HCT116 (cell line): ENCODE data around the gene CELSR3. TPM values are rescaled to one million over a fixed set of nuclear protein-coding genes. Genes with fewer than 3 reads are reported as not detected.

Source experiments
- ATAC-seq: fragments of 200-7000 bp; cut with Tn5 transposase; 2 replicates; pipeline ENCODE4 v1.9.1; 2020; ENCODE audit warnings: mild to moderate bottlenecking, moderate library complexity
- BruUV-seq: library from RNA; stranded (reverse); fragments of 400-500 nt; replicated peaks from 2 replicates; lab custom pipeline; 2021; lab: Mats Ljungman, UMichigan
- CTCF ChIA-PET: fragments of 300-600 bp; sonication (Branson Sonifier 250); formaldehyde crosslinking; loops from one replicate; lab custom pipeline; 2021; ENCODE audit warnings: antibody characterized with exemption; lab: Charles Lee
- POLR2A ChIA-PET: fragments of 300-600, 350-600 bp; sonication (Branson Sonifier 250); formaldehyde crosslinking; loops from one replicate; lab custom pipeline; 2021; ENCODE audit warnings: antibody characterized with exemption; lab: Charles Lee
- RAD21 ChIA-PET, 2 experiments: fragments of 300-600 bp; sonication (Branson Sonifier 250); formaldehyde crosslinking; loops; one replicate each; lab custom pipeline; 2023; ENCODE audit warnings: low total read pairs in 2 of 2; ENCODE audit not compliant: uncharacterized antibody in 2 of 2, unreplicated experiment in 2 of 2, low non-redundant PET in 1 of 2; lab: Charles Lee
- DNase-seq: peaks from one replicate; pipeline ENCODE4 v3.0.0-alpha.2; 2010; ENCODE audit warnings: low read depth, low spot score
- H2AFZ ChIP-seq: fragments of 200-600 bp; shearing (Covaris generic), sonication (generic); 2 replicates; pipeline ENCODE4 v1.6.1; 2017; ENCODE audit warnings: low read depth, mixed run types, mixed read lengths, antibody characterized with exemption, low read length; ENCODE audit not compliant: poor library complexity, severe bottlenecking
- H3K27ac ChIP-seq: 2 replicates; pipeline ENCODE4 v1.5.1; 2012; ENCODE audit warnings: low read depth, low read length
- H3K27me3 ChIP-seq: fragments of 200-600 bp; sonication (generic); 2 replicates; pipeline ENCODE4 v1.6.1; 2016; ENCODE audit warnings: mixed run types, low read length, mixed read lengths; ENCODE audit not compliant: insufficient read depth
- H3K36me3 ChIP-seq, 2 experiments: fragments of 200-500 bp in 1 of 2; fragments of 200-600 bp in 1 of 2; sonication (Bioruptor generic) in 1 of 2; sonication (generic) in 1 of 2; 2 replicates each; pipeline versions ENCODE4 v1.5.1 to v1.6.1; 2014 to 2016; ENCODE audit warnings: low read length in 2 of 2, inconsistent platforms in 1 of 2, mixed read lengths in 1 of 2, mixed run types in 1 of 2; ENCODE audit not compliant: insufficient read depth in 2 of 2, control insufficient read depth in 1 of 2
- H3K4me1 ChIP-seq, 2 experiments: fragments of 200-600 bp in 1 of 2; sonication (generic) in 1 of 2; 2 replicates each; pipeline versions ENCODE4 v1.5.1 to v1.6.1; 2012 to 2017; ENCODE audit warnings: low read length in 2 of 2, inconsistent platforms in 1 of 2, mild to moderate bottlenecking in 1 of 2, mixed read lengths in 1 of 2, mixed run types in 1 of 2, moderate library complexity in 1 of 2; ENCODE audit not compliant: insufficient read depth in 2 of 2, control insufficient read depth in 1 of 2
- H3K4me2 ChIP-seq: fragments of 200-600 bp; sonication (generic); 2 replicates; pipeline ENCODE4 v1.6.1; 2017; ENCODE audit warnings: mixed run types, low read length, mixed read lengths
- H3K4me3 ChIP-seq, 2 experiments: fragments of 200-600 bp in 1 of 2; sonication (generic) in 1 of 2; replicated peaks in 1 of 2; 2 replicates each; pipeline ENCODE4 v1.5.1; 2011 to 2016; ENCODE audit warnings: low read length in 2 of 2, control low read depth in 1 of 2, low read depth in 1 of 2, mild to moderate bottlenecking in 1 of 2, mixed read lengths in 1 of 2, mixed run types in 1 of 2
- H3K79me2 ChIP-seq: fragments of 200-600 bp; sonication (generic); 2 replicates; pipeline ENCODE4 v1.6.1; 2017; ENCODE audit warnings: mild to moderate bottlenecking, mixed run types, low read length, moderate library complexity, mixed read lengths; ENCODE audit not compliant: insufficient read depth
- H3K9ac ChIP-seq: fragments of 200-600 bp; sonication (generic); 2 replicates; pipeline ENCODE4 v1.6.1; 2016; ENCODE audit warnings: low read length, mixed read lengths
- H3K9me2 ChIP-seq: fragments of 200-600 bp; sonication (generic), shearing (Covaris generic); 2 replicates; pipeline ENCODE4 v1.6.1; 2017; ENCODE audit warnings: mixed run types, mild to moderate bottlenecking, moderate library complexity; ENCODE audit not compliant: insufficient read depth
- H3K9me3 ChIP-seq, 2 experiments: fragments of 200-500 bp in 1 of 2; fragments of 200-600 bp in 1 of 2; sonication (Bioruptor generic) in 1 of 2; sonication (generic) in 1 of 2; 2 replicates each; pipeline ENCODE4 v1.6.1; 2014 to 2017; ENCODE audit warnings: low read length in 2 of 2, mixed read lengths in 2 of 2, inconsistent platforms in 1 of 2, low read depth in 1 of 2, mild to moderate bottlenecking in 1 of 2, mixed run types in 1 of 2, moderate library complexity in 1 of 2; ENCODE audit not compliant: control insufficient read depth in 1 of 2, insufficient read depth in 1 of 2
- H4K20me1 ChIP-seq: fragments of 200-600 bp; sonication (generic), shearing (Covaris generic); 2 replicates; pipeline ENCODE4 v1.6.1; 2017; ENCODE audit warnings: mixed run types, mild to moderate bottlenecking, moderate library complexity; ENCODE audit not compliant: insufficient read depth
- CTCF ChIP-seq, 3 experiments: fragments of 200-600 bp in 1 of 3; sonication (generic) in 1 of 3; IDR thresholded peaks in 2 of 3; conservative IDR thresholded peaks in 1 of 3; 2 replicates each; pipeline ENCODE4 v1.5.1; 2012 to 2017; ENCODE audit warnings: low read depth in 2 of 3, low read length in 2 of 3, antibody characterized with exemption in 1 of 3, borderline replicate concordance in 1 of 3, control low read depth in 1 of 3, mild to moderate bottlenecking in 1 of 3, mixed read lengths in 1 of 3, mixed run types in 1 of 3, moderate library complexity in 1 of 3; ENCODE audit not compliant: insufficient read depth in 1 of 3
- FOSL1 ChIP-seq: IDR thresholded peaks from 2 replicates; pipeline ENCODE4 v1.6.1; 2012; ENCODE audit warnings: low read depth
- RAD21 ChIP-seq: IDR thresholded peaks from 2 replicates; pipeline ENCODE4 v1.6.1; 2012; ENCODE audit warnings: low read depth, mild to moderate bottlenecking
- TCF7L2 ChIP-seq: IDR thresholded peaks from 2 replicates; pipeline ENCODE4 v1.7.0; 2011; ENCODE audit warnings: borderline replicate concordance, inconsistent platforms; ENCODE audit not compliant: insufficient read depth, insufficient read length; ENCODE audit errors: extremely low read depth
- ZFX ChIP-seq: fragments of 450-650 bp; IDR thresholded peaks from 2 replicates; pipeline ENCODE4 v1.6.1; 2017
- ZNF274 ChIP-seq: fragments of 200-500 bp; sonication (Bioruptor generic); IDR thresholded peaks from 2 replicates; pipeline ENCODE4 v1.6.1; 2014; ENCODE audit warnings: mild to moderate bottlenecking, low read depth, low read length, inconsistent platforms
- intact Hi-C: fragments of 100-400 bp; cut with micrococcal nuclease; formaldehyde crosslinking; loops from 2 replicates; pipeline ENCODE4 v1.10.0; 2022
- total RNA-seq: library from RNA; stranded (reverse); gene quantifications from one replicate; pipeline ENCODE4 v1.2.1, GENCODE V29; 2021; ENCODE audit not compliant: unreplicated experiment

Gene CELSR3
- total RNA-seq, 1 experiment from 2014 or later: 7.8 TPM

GRCh38 chr3:48656061-48656840 is 6.4 kb downstream of the CELSR3 start:
- intact Hi-C loops: loop anchor here (1.0 kb wide), 1 partner anchor 21 kb away; the partner anchor contains the start of gene SLC26A6
- ChIA-PET CTCF (no interaction called here), POLR2A (no interaction called here), RAD21 (no interaction called here)
- Histone ChIP-seq H3K4me3 (peak overlapping the region; percentile 17 to 37; a peak in 2 of 4 replicates), H3K27me3 (no peaks in the 10 kb centered on the region), H3K79me2 (no peaks in the 10 kb centered on the region), H3K4me1 (peaks cover 0 to 8% of the 10 kb centered on the region in 2 experiments; a peak in 3 of 4 replicates), H3K9me3 (peaks cover 0 to 6% of the 10 kb centered on the region in 2 experiments; a peak in 1 of 4 replicates), H3K9me2 (no peaks in the 10 kb centered on the region), H3K36me3 (no peaks in the 10 kb centered on the region), H4K20me1 (no peaks in the 10 kb centered on the region), H3K9ac (peak overlapping the region; percentile 24; the same call in 1 of the 2 replicates), H2AFZ (no peak overlapping the region), H3K27ac (peak overlapping the region; percentile 58; the same call in 1 of the 2 replicates), H3K4me2 (peak overlapping the region; percentile 66)
- no peak for TF ChIP-seq RAD21
- TF ChIP-seq ZFX: no peak
- TF ChIP-seq TCF7L2: no peak
- peak in 2 of 3 experiments; percentile 40 to 50; a peak in 4 of 6 replicates for TF ChIP-seq CTCF (IDR thresholded peaks at IDR 0.05 in 2 of 3, conservative IDR thresholded peaks at IDR 0.05 in 1 of 3; ENCODE audit: borderline replicate concordance in 1 of 3, insufficient read depth in 1 of 3, low read depth in 2 of 3, low read length in 2 of 3)
- TF ChIP-seq ZNF274: no peak
- TF ChIP-seq FOSL1: no peak
- no TSS peak for BruUV-seq
- DNase-seq (peak; percentile 21), ATAC-seq (peak; percentile 85)
